K562 (cell line): ENCODE measurements around the gene P2RY11. TPM values are rescaled to one million over a fixed set of nuclear protein-coding genes. Genes with fewer than 3 reads are reported as not detected.

Experiments used
- PCBP2 ChIP-seq: fragments of 200-400 bp; formaldehyde crosslinking; IDR thresholded peaks from 2 replicates; pipeline ENCODE4 v1.6.1; 2018; ENCODE audit warnings: low read length, low read depth, mild to moderate bottlenecking, moderate library complexity; ENCODE audit not compliant: poor library complexity, severe bottlenecking
- SIX5 ChIP-seq, 2 experiments: IDR thresholded peaks; 2 replicates each; pipeline ENCODE4 v1.6.1; 2011; ENCODE audit warnings: low read length in 2 of 2, borderline replicate concordance in 1 of 2, low read depth in 1 of 2, mild to moderate bottlenecking in 1 of 2, moderate library complexity in 1 of 2; ENCODE audit not compliant: insufficient read depth in 1 of 2
- ZNF184 ChIP-seq: sonication (generic); formaldehyde crosslinking; IDR thresholded peaks from 2 replicates; pipeline ENCODE4 v1.5.0; 2020; ENCODE audit warnings: missing genetic modification reagents
- polyA plus RNA-seq, 8 experiments: library from polyadenylated mRNA; depleted of rRNA in 4 of 8; stranded (reverse) in 5 of 8; unstranded in 3 of 8; fragments of >200 nt; fragmentation: Nextera tagmentation in 2 of 8; fragmentation: Illumina TruSeq in 1 of 8; extraction: Ambion mirVana in 2 of 8; extraction: Trizol in 1 of 8; gene quantifications; 2 replicates each; pipeline versions ENCODE4 v1.2.1 to v1.2.3, GENCODE V29; 2011 to 2014; ENCODE audit warnings: inconsistent platforms in 1 of 8, missing spikeins in 1 of 8
- total RNA-seq, 7 experiments: library from RNA; depleted of rRNA in 6 of 7; stranded (reverse); fragments of >200 nt in 6 of 7; fragmentation: Illumina TruSeq in 2 of 7; extraction: Trizol in 2 of 7; gene quantifications; 2 replicates each; pipeline versions ENCODE4 v1.2.1 to v1.2.3, GENCODE V29; 2011 to 2021; ENCODE audit warnings: low replicate concordance in 1 of 7
- TF ChIP-seq, protein P1 (sequence below): fragments of 200-600 bp; sonication (generic); IDR thresholded peaks from one replicate; pipeline ENCODE4 v1.6.1; 2012; ENCODE audit warnings: mild to moderate bottlenecking, low read depth, low read length, inconsistent platforms
- TF ChIP-seq, protein P2 (sequence below): fragments of 250-450 bp; sonication (Bioruptor Pico); IDR thresholded peaks from 2 replicates; pipeline ENCODE4 v1.5.0; 2021
- TF ChIP-seq, protein P3 (sequence below), 2 experiments: fragments of 250-450 bp in 1 of 2; fragments of 450-650 bp in 1 of 2; sonication (Bioruptor Pico) in 1 of 2; IDR thresholded peaks; 2 replicates each; pipeline versions ENCODE4 v1.6.1 to v1.8.0; 2016 to 2021; ENCODE audit warnings: mild to moderate bottlenecking in 2 of 2, moderate library complexity in 2 of 2, missing compliant biosample characterization in 1 of 2, missing genetic modification characterization in 1 of 2
- TF ChIP-seq, protein P4 (sequence below): fragments of 250-450 bp; sonication (Bioruptor Pico); IDR thresholded peaks from 2 replicates; pipeline ENCODE4 v1.9.0; 2021; ENCODE audit warnings: mild to moderate bottlenecking, inconsistent platforms
- TF ChIP-seq, protein P5 (sequence below): sonication (generic); formaldehyde crosslinking; IDR thresholded peaks from 2 replicates; pipeline ENCODE4 v1.8.0; 2022; ENCODE audit warnings: mild to moderate bottlenecking, missing genetic modification reagents

Gene P2RY11
- total and polyA plus RNA-seq, 9 of the 15 experiments (the other 6 are each of a cell fraction or from before 2014, with no cell fraction given): 0.03 to 10.1 (median 1.5) TPM

DNA sequence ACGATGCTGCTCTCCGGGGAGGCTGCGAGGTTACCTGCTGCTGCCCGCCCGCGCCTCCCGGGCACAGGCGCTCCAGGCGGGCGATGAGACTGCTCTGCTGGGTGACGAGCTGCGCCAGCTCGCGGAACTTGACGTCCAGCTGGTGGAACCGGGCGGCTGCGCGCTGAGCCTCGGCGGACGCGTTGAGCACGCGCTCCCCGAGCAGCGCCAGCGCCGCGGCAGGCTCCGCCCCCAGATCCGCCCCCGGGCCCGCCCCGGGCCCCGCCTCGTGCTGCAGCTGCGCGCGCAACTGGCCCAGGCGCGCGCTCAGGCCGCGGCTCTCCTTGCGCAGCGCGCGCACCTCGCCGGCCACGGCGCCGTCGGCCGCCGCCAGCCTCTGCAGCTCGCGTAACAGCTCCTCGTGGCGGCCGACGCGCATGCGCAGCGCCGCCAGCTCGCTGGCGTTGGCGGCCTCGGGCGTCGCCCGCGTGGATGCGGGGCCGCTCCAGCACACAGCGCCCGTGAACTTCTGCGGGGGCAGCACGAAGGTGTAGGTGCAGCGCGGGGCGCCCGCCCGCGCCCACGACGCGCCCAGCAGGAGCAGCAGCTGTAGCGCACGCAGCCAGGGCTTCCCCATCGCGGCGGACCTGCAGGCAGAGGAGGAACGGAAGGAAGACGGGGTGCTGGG lies 15.4 kb upstream of the P2RY11 start (continued):
- TF ChIP-seq, protein P1, sequence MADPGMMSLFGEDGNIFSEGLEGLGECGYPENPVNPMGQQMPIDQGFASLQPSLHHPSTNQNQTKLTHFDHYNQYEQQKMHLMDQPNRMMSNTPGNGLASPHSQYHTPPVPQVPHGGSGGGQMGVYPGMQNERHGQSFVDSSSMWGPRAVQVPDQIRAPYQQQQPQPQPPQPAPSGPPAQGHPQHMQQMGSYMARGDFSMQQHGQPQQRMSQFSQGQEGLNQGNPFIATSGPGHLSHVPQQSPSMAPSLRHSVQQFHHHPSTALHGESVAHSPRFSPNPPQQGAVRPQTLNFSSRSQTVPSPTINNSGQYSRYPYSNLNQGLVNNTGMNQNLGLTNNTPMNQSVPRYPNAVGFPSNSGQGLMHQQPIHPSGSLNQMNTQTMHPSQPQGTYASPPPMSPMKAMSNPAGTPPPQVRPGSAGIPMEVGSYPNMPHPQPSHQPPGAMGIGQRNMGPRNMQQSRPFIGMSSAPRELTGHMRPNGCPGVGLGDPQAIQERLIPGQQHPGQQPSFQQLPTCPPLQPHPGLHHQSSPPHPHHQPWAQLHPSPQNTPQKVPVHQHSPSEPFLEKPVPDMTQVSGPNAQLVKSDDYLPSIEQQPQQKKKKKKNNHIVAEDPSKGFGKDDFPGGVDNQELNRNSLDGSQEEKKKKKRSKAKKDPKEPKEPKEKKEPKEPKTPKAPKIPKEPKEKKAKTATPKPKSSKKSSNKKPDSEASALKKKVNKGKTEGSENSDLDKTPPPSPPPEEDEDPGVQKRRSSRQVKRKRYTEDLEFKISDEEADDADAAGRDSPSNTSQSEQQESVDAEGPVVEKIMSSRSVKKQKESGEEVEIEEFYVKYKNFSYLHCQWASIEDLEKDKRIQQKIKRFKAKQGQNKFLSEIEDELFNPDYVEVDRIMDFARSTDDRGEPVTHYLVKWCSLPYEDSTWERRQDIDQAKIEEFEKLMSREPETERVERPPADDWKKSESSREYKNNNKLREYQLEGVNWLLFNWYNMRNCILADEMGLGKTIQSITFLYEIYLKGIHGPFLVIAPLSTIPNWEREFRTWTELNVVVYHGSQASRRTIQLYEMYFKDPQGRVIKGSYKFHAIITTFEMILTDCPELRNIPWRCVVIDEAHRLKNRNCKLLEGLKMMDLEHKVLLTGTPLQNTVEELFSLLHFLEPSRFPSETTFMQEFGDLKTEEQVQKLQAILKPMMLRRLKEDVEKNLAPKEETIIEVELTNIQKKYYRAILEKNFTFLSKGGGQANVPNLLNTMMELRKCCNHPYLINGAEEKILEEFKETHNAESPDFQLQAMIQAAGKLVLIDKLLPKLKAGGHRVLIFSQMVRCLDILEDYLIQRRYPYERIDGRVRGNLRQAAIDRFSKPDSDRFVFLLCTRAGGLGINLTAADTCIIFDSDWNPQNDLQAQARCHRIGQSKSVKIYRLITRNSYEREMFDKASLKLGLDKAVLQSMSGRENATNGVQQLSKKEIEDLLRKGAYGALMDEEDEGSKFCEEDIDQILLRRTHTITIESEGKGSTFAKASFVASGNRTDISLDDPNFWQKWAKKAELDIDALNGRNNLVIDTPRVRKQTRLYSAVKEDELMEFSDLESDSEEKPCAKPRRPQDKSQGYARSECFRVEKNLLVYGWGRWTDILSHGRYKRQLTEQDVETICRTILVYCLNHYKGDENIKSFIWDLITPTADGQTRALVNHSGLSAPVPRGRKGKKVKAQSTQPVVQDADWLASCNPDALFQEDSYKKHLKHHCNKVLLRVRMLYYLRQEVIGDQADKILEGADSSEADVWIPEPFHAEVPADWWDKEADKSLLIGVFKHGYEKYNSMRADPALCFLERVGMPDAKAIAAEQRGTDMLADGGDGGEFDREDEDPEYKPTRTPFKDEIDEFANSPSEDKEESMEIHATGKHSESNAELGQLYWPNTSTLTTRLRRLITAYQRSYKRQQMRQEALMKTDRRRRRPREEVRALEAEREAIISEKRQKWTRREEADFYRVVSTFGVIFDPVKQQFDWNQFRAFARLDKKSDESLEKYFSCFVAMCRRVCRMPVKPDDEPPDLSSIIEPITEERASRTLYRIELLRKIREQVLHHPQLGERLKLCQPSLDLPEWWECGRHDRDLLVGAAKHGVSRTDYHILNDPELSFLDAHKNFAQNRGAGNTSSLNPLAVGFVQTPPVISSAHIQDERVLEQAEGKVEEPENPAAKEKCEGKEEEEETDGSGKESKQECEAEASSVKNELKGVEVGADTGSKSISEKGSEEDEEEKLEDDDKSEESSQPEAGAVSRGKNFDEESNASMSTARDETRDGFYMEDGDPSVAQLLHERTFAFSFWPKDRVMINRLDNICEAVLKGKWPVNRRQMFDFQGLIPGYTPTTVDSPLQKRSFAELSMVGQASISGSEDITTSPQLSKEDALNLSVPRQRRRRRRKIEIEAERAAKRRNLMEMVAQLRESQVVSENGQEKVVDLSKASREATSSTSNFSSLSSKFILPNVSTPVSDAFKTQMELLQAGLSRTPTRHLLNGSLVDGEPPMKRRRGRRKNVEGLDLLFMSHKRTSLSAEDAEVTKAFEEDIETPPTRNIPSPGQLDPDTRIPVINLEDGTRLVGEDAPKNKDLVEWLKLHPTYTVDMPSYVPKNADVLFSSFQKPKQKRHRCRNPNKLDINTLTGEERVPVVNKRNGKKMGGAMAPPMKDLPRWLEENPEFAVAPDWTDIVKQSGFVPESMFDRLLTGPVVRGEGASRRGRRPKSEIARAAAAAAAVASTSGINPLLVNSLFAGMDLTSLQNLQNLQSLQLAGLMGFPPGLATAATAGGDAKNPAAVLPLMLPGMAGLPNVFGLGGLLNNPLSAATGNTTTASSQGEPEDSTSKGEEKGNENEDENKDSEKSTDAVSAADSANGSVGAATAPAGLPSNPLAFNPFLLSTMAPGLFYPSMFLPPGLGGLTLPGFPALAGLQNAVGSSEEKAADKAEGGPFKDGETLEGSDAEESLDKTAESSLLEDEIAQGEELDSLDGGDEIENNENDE: no peak
- TF ChIP-seq PCBP2: no peak
- TF ChIP-seq, protein P2, sequence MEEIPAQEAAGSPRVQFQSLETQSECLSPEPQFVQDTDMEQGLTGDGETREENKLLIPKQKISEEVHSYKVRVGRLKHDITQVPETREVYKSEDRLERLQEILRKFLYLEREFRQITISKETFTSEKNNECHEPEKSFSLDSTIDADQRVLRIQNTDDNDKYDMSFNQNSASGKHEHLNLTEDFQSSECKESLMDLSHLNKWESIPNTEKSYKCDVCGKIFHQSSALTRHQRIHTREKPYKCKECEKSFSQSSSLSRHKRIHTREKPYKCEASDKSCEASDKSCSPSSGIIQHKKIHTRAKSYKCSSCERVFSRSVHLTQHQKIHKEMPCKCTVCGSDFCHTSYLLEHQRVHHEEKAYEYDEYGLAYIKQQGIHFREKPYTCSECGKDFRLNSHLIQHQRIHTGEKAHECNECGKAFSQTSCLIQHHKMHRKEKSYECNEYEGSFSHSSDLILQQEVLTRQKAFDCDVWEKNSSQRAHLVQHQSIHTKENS (CRISPR knock-in tag): no peak
- no peak for TF ChIP-seq SIX5 (IDR thresholded peaks at IDR 0.05; ENCODE audit: borderline replicate concordance in 1 of 2, insufficient read depth in 1 of 2, low read depth in 1 of 2, low read length in 2 of 2)
- TF ChIP-seq, protein P3, sequence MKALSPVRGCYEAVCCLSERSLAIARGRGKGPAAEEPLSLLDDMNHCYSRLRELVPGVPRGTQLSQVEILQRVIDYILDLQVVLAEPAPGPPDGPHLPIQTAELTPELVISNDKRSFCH (CRISPR knock-in tag; IDR thresholded peaks at IDR 0.05): no peak
- TF ChIP-seq, protein P3 (tag; IDR thresholded peaks at IDR 0.05): peak; percentile 89
- TF ChIP-seq, protein P4, sequence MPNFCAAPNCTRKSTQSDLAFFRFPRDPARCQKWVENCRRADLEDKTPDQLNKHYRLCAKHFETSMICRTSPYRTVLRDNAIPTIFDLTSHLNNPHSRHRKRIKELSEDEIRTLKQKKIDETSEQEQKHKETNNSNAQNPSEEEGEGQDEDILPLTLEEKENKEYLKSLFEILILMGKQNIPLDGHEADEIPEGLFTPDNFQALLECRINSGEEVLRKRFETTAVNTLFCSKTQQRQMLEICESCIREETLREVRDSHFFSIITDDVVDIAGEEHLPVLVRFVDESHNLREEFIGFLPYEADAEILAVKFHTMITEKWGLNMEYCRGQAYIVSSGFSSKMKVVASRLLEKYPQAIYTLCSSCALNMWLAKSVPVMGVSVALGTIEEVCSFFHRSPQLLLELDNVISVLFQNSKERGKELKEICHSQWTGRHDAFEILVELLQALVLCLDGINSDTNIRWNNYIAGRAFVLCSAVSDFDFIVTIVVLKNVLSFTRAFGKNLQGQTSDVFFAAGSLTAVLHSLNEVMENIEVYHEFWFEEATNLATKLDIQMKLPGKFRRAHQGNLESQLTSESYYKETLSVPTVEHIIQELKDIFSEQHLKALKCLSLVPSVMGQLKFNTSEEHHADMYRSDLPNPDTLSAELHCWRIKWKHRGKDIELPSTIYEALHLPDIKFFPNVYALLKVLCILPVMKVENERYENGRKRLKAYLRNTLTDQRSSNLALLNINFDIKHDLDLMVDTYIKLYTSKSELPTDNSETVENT (CRISPR knock-in tag): peak; percentile 90
- TF ChIP-seq, protein P5, sequence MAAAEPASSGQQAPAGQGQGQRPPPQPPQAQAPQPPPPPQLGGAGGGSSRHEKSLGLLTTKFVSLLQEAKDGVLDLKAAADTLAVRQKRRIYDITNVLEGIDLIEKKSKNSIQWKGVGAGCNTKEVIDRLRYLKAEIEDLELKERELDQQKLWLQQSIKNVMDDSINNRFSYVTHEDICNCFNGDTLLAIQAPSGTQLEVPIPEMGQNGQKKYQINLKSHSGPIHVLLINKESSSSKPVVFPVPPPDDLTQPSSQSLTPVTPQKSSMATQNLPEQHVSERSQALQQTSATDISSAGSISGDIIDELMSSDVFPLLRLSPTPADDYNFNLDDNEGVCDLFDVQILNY (CRISPR knock-in tag): no peak; the same call in 1 of the 2 replicates
- no peak for TF ChIP-seq ZNF184 (CRISPR knock-in tag)
